Measurements from ENCODE around the gene DNAJC27. TPM values are rescaled to one million over a fixed set of nuclear protein-coding genes. Genes with fewer than 3 reads are reported as not detected.

DNAJC27 gene
- total RNA-seq, 4 donors from 2014 or later = 7.1 to 14.2 (median 8.6) TPM

GRCh38 chr2:24961903-24962302 is 9.9 kb downstream of the DNAJC27 start:
- 89 to 100% methylated on average over 1 of the region's 1 CpG for WGBS, 2 donors (ENCODE audit: low coverage in 1 of 2)
- Histone ChIP-seq H3K4me1 (no peaks in the 10 kb centered on the region), H3K4me3 (no peak overlapping the region), H3K27me3 (no peaks in the 10 kb centered on the region), H3K36me3 (peaks cover 5 to 100% of the 10 kb centered on the region in 2 donors), H3K9me3 (no peaks in the 10 kb centered on the region), H3K27ac (no peak overlapping the region)
- TF ChIP-seq CTCF (IDR thresholded peaks at IDR 0.05) = no peak
- TF ChIP-seq EP300 (IDR thresholded peaks at IDR 0.05) = no peak
- no peak for TF ChIP-seq POLR2A (IDR thresholded peaks at IDR 0.05)
- TF ChIP-seq POLR2AphosphoS5 (IDR thresholded peaks at IDR 0.05) = no peak
- ATAC-seq = no peak

- no peak for ATAC-seq
- H3K4me1 ChIP-seq = no peaks in the 10 kb centered on the region
- no peak overlapping the region for H3K27ac ChIP-seq
- H3K36me3 ChIP-seq = peaks cover 8 to 100% of the 10 kb centered on the region in 2 donors
- peaks cover 0 to 8% (median 0%) of the 10 kb centered on the region in 3 donors for H3K9me3 ChIP-seq
- no peak overlapping the region for H3K4me3 ChIP-seq
- no peak for TF ChIP-seq EP300 (IDR thresholded peaks at IDR 0.05)
- no peak for TF ChIP-seq POLR2AphosphoS5 (IDR thresholded peaks at IDR 0.05)
- no peak for TF ChIP-seq CTCF (IDR thresholded peaks at IDR 0.05)
- no peak for TF ChIP-seq POLR2A (IDR thresholded peaks at IDR 0.05)
- no peaks in the 10 kb centered on the region for H3K27me3 ChIP-seq
Observed at GRCh38 chr2:24959761-24960160, 12.0 kb downstream of the DNAJC27 start.

GRCh38 chr2:24958411-24958935 is 13.3 kb downstream of the DNAJC27 start:
- no peak for TF ChIP-seq POLR2AphosphoS5 (IDR thresholded peaks at IDR 0.05)
- TF ChIP-seq EP300 (IDR thresholded peaks at IDR 0.05) = no peak
- no peak for TF ChIP-seq POLR2A (IDR thresholded peaks at IDR 0.05)
- no peak for TF ChIP-seq CTCF (IDR thresholded peaks at IDR 0.05)
- no peak for ATAC-seq
- WGBS, 2 donors (ENCODE audit: low coverage in 1 of 2) = 87 to 90% methylated on average over 2 to 3 of the region's 3 CpGs
- H3K27ac ChIP-seq = no peak overlapping the region
- no peak overlapping the region for H3K4me3 ChIP-seq
- H3K4me1 ChIP-seq = no peaks in the 10 kb centered on the region
- peaks cover 8 to 100% of the 10 kb centered on the region in 2 donors for H3K36me3 ChIP-seq
- no peaks in the 10 kb centered on the region for H3K27me3 ChIP-seq
- H3K9me3 ChIP-seq = peaks cover 0 to 10% (median 0%) of the 10 kb centered on the region in 3 donors

GRCh38 chr2:24957976-24958375 is 13.8 kb downstream of the DNAJC27 start:
- WGBS, 2 donors (ENCODE audit: low coverage in 1 of 2) = 91 to 100% methylated on average over 1 to 2 of the region's 2 CpGs
- no peak for ATAC-seq
- no peaks in the 10 kb centered on the region for H3K27me3 ChIP-seq
- no peaks in the 10 kb centered on the region for H3K4me1 ChIP-seq
- no peak overlapping the region for H3K27ac ChIP-seq
- peaks cover 0 to 10% (median 0%) of the 10 kb centered on the region in 3 donors for H3K9me3 ChIP-seq
- H3K36me3 ChIP-seq = peaks cover 8 to 100% of the 10 kb centered on the region in 2 donors
- no peak for TF ChIP-seq CTCF (IDR thresholded peaks at IDR 0.05)
- TF ChIP-seq POLR2AphosphoS5 (IDR thresholded peaks at IDR 0.05) = no peak
- no peak for TF ChIP-seq POLR2A (IDR thresholded peaks at IDR 0.05)
- no peak for TF ChIP-seq EP300 (IDR thresholded peaks at IDR 0.05)
- no peak overlapping the region for H3K4me3 ChIP-seq

- Histone ChIP-seq H3K27ac (no peak overlapping the region), H3K9me3 (peaks cover 0 to 10% (median 0%) of the 10 kb centered on the region in 3 donors), H3K27me3 (no peaks in the 10 kb centered on the region), H3K36me3 (peaks cover 8 to 100% of the 10 kb centered on the region in 2 donors), H3K4me3 (no peak overlapping the region), H3K4me1 (no peaks in the 10 kb centered on the region)
- ATAC-seq = no peak
- WGBS, 2 donors (ENCODE audit: low coverage in 1 of 2) = 80 to 90% methylated on average over 1 of the region's 1 CpG
- TF ChIP-seq CTCF (IDR thresholded peaks at IDR 0.05) = no peak
- TF ChIP-seq POLR2A (IDR thresholded peaks at IDR 0.05) = no peak
- TF ChIP-seq POLR2AphosphoS5 (IDR thresholded peaks at IDR 0.05) = no peak
- no peak for TF ChIP-seq EP300 (IDR thresholded peaks at IDR 0.05)
Observed at GRCh38 chr2:24957221-24957620, 14.5 kb downstream of the DNAJC27 start.

All from gastroesophageal sphincter (tissue), 4 donors.